HG03457 (cell line): Measurements from ENCODE around the gene PLEKHF1.

Experiments
- ATAC-seq: cut with Tn5 transposase; IDR thresholded peaks from one replicate; pipeline ENCODE4 v1.9.1; 2021; ENCODE audit warnings: moderate number of reproducible peaks; ENCODE audit not compliant: unreplicated experiment

PLEKHF1 gene

GRCh38 chr19:29634423-29635130, 30.7 kb upstream of the PLEKHF1 start:
- ATAC-seq: no peak

GRCh38 chr19:29635963-29636362, 29.3 kb upstream of the PLEKHF1 start:
- no peak for ATAC-seq

- ATAC-seq: no peak
Observed at GRCh38 chr19:29636553-29637360, 28.5 kb upstream of the PLEKHF1 start.

- ATAC-seq: no peak
Observed at GRCh38 chr19:29639086-29639485, 26.2 kb upstream of the PLEKHF1 start.

GRCh38 chr19:29640231-29640630, 25.0 kb upstream of the PLEKHF1 start:
- ATAC-seq: no peak

- no peak for ATAC-seq
Observed at GRCh38 chr19:29641597-29641996, 23.7 kb upstream of the PLEKHF1 start.

GRCh38 chr19:29643361-29643935, 21.8 kb upstream of the PLEKHF1 start:
- no peak for ATAC-seq

- no peak for ATAC-seq
Observed at GRCh38 chr19:29644210-29644609, 21.1 kb upstream of the PLEKHF1 start.

- no peak for ATAC-seq
Observed at GRCh38 chr19:29645491-29645867, 19.8 kb upstream of the PLEKHF1 start.

- no peak for ATAC-seq
Observed at GRCh38 chr19:29645911-29646310, 19.4 kb upstream of the PLEKHF1 start.

GRCh38 chr19:29650772-29651387, 14.4 kb upstream of the PLEKHF1 start:
- no peak for ATAC-seq

GRCh38 chr19:29651622-29652394, 13.5 kb upstream of the PLEKHF1 start:
- ATAC-seq: no peak

- ATAC-seq: no peak
Observed at GRCh38 chr19:29653398-29653797, 11.9 kb upstream of the PLEKHF1 start.

- ATAC-seq: no peak
Observed at GRCh38 chr19:29655648-29656335, 9.5 kb upstream of the PLEKHF1 start.

GRCh38 chr19:29658221-29658991, 6.9 kb upstream of the PLEKHF1 start:
- no peak for ATAC-seq

- ATAC-seq: no peak
Observed at GRCh38 chr19:29660835-29661234, 4.4 kb upstream of the PLEKHF1 start.

- no peak for ATAC-seq
Observed at GRCh38 chr19:29662278-29662603, 3.0 kb upstream of the PLEKHF1 start.

- ATAC-seq: no peak
Observed at GRCh38 chr19:29662604-29663404, 2.5 kb upstream of the PLEKHF1 start.
